Middle frontal gyrus (tissue), 1 donor: ENCODE measurements around the gene DNAH10.
"Not testable (repeated sequence)": the region's sequence is repeated elsewhere in the genome, so short reads cannot be mapped to it uniquely, and the experiment has no call there.

ENCODE experiments used
- DNase-seq: peaks from one replicate; pipeline ENCODE4 v3.0.0-alpha.2; 2015; ENCODE audit warnings: low spot score; ENCODE audit errors: extremely low spot score

Gene DNAH10

GRCh38 chr12:123946152-123946515 is 184.0 kb downstream of the DNAH10 start:
- no peak for DNase-seq

- DNase-seq, result not testable (repeated sequence)
Observed at GRCh38 chr12:123946516-123947505, 184.7 kb downstream of the DNAH10 start.

GRCh38 chr12:123947531-123947930 is 185.4 kb downstream of the DNAH10 start:
- DNase-seq, result not testable (repeated sequence)

- no peak for DNase-seq
Observed at GRCh38 chr12:123948401-123948795, 186.3 kb downstream of the DNAH10 start.

GRCh38 chr12:123948796-123949769 is 187.0 kb downstream of the DNAH10 start:
- no peak for DNase-seq

GRCh38 chr12:123949770-123950165 is 187.7 kb downstream of the DNAH10 start:
- DNase-seq, result no peak

- no peak for DNase-seq
Observed at GRCh38 chr12:123950476-123951349, 188.6 kb downstream of the DNAH10 start.

GRCh38 chr12:123951467-123951866 is 189.4 kb downstream of the DNAH10 start:
- DNase-seq, result no peak

GRCh38 chr12:123952037-123952436 is 189.9 kb downstream of the DNAH10 start:
- no peak for DNase-seq

- DNase-seq, result no peak
Observed at GRCh38 chr12:123954647-123955350, 192.7 kb downstream of the DNAH10 start.

- DNase-seq, result no peak
Observed at GRCh38 chr12:123956249-123956648, 194.1 kb downstream of the DNAH10 start.

GRCh38 chr12:123957196-123957595 is 195.1 kb downstream of the DNAH10 start:
- DNase-seq, result no peak

- no peak for DNase-seq
Observed at GRCh38 chr12:123958462-123958861, 196.4 kb downstream of the DNAH10 start.

- no peak for DNase-seq
Observed at GRCh38 chr12:123958876-123959275, 196.8 kb downstream of the DNAH10 start.

- no peak for DNase-seq
Observed at GRCh38 chr12:123960029-123960735, 198.1 kb downstream of the DNAH10 start.

GRCh38 chr12:123960856-123961255 is 198.8 kb downstream of the DNAH10 start:
- DNase-seq, result no peak

- DNase-seq, result no peak
Observed at GRCh38 chr12:123961585-123962345, 199.7 kb downstream of the DNAH10 start.

- DNase-seq, result no peak
Observed at GRCh38 chr12:123962513-123962912, 200.4 kb downstream of the DNAH10 start.

GRCh38 chr12:123963821-123964220 is 201.7 kb downstream of the DNAH10 start:
- DNase-seq, result no peak
